NT2/D1 (cell line): ENCODE data around the gene DUSP16.

Source experiments
- SUZ12 ChIP-seq: IDR thresholded peaks from 2 replicates; pipeline ENCODE4 v1.6.1; 2011; ENCODE audit not compliant: insufficient read length, insufficient read depth; ENCODE audit errors: extremely low read depth
- YY1 ChIP-seq: IDR thresholded peaks from 2 replicates; pipeline ENCODE4 v1.6.1; 2011; ENCODE audit not compliant: insufficient read length, insufficient read depth
- ZNF274 ChIP-seq: IDR thresholded peaks from 2 replicates; pipeline ENCODE4 v1.6.1; 2011; ENCODE audit warnings: mild to moderate bottlenecking, low read depth, low read length

DNA sequence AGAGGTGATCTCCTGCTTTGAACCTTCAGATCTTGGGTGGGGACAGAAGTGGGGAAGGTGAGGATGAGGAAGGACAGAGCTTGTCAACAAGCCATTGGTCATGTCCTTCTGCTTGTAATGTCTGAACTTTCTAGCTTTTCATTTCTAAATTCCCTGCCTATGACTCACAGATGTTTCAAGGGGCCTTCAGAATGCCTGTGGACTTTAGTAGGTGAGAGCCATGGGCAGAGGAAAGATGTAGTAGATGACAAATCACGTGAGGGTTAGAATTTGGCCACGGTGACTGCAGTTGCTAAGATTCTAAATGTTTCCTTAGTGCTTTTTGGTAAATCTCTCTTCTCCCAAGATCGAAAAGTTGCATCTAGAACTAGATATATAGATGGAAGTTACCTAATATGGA lies 30.3 kb upstream of the DUSP16 start:
- TF ChIP-seq YY1 (no peak), SUZ12 (no peak), ZNF274 (no peak)
